Pons (tissue), 1 donor: Measurements from ENCODE around the gene GNG2.

Experiments
- DNase-seq: peaks from one replicate; pipeline ENCODE4 v3.0.0-alpha.2; 2016; ENCODE audit warnings: low spot score

The GNG2 gene

DNA sequence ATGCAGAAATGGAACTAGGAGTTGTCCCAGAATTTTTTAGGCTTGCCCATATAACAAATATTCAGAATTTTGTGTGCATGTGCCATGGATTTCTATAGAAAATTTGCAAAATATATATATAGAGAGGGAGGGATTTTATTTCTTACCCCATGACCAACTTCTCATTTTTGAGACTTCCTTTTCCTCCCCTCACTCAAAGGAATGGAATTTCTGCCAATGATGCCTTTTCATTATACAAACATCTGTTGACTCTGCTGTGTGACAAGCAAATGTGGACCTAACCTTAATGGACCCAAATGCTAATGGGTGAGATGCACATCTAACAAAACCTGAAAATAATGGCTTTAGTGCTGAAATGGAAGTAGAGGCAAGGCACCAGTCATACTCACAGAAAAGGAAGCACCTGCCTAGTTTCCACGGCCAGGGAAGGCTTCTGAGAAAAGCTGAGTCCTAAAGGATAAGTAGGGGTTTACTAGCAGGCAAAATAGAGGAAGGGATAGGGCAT, 3.6 kb upstream of the GNG2 start:
- no peak for DNase-seq

DNA sequence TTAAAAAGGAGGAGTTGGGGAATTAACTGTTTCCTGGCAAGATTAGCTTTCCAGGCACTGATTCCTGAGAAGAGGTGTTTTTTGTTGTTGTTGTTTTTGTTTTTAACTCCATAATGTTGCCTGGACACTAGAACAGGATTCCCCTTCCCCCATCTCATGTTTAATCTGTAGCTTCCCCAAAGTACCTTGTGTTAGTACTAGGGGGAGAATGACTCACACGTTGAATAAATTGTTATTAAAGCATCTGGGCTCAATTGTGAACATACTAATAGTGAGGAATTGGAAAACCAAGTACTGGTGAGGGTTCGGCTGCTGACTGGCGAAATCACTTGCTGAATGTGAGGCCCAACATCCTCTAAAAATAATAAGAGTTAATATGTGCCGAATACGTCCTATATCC, 1.3 kb upstream of the GNG2 start:
- no peak for DNase-seq

DNA sequence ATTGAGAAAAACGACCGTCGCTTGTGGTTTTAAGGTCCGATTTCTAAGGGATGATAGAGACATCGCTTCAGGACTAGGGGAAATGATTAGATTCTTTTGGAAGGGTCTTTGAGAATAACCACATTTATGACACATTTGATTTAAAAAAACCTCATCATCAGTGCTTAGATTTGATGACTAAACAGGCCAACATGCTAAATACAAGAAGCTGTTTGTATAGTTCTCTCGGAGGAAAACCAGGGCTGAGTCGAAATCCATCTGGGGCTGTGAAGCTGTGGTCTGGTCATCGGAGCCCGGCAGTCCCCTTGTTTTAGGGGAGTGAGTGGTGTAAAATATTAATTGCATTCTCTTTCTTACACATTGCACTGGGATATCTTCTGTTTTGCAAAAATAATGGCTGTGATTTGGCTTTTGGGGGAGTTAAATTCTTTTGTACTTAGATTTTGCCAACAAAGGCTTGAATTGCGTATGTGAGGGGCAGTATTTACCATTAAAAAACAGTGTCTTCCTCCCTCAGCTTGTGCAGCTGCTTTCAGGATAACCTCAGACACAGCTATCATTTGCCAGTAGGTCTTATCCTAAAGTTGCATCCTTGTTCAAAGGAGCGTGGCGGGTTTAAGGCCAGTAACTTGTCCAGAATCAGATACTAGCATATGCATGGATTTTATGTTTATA, 550 bp downstream of the GNG2 start:
- no peak for DNase-seq

DNA sequence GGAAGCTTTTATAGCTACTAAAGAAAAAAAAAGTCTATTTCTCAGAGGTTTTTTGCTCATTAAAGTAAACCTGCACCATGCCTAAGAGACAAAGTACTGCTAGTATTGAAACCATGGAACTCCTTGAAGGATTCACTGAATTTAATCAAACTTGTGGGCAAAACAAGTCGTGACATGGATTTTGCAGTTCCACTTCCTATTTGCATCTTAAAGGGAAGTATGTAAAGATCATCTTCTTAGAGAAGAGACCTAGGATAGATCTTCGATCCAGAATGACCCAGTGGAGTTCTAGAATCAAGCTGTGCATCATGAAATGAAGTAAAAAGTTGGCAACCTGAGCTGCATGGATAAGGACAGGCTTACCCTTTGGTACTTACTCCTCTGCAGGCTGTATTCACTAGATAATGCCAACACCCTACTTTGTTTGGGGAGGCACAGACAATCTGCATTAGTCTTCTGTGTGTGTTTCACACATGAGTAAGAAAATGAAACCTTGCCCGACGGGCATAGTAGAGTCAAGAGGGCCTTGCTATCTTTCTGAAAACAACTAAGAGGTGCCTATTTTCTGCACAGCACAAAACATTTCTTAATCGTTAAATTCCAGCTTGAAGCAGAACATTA, 1.9 kb downstream of the GNG2 start:
- no peak for DNase-seq

DNA sequence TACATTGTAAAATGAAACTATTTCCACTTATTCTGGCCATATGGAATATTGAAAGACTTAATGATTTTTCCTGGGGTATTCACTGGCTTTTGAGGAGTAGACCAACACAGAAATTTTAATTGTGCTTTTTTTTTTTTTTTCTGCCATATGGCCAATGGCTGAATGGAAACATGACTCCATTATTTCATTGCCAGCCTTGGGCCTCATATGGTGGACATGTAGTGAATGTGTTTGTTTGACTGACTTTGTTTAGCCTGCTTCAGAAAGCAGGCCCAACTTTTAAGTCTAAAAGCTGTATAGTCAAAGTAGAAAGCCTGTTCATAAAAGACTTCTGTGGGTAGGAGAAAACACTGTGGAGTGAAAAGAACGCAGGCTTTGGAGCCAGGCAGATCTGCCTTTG, 2.4 kb downstream of the GNG2 start:
- DNase-seq: no peak

DNA sequence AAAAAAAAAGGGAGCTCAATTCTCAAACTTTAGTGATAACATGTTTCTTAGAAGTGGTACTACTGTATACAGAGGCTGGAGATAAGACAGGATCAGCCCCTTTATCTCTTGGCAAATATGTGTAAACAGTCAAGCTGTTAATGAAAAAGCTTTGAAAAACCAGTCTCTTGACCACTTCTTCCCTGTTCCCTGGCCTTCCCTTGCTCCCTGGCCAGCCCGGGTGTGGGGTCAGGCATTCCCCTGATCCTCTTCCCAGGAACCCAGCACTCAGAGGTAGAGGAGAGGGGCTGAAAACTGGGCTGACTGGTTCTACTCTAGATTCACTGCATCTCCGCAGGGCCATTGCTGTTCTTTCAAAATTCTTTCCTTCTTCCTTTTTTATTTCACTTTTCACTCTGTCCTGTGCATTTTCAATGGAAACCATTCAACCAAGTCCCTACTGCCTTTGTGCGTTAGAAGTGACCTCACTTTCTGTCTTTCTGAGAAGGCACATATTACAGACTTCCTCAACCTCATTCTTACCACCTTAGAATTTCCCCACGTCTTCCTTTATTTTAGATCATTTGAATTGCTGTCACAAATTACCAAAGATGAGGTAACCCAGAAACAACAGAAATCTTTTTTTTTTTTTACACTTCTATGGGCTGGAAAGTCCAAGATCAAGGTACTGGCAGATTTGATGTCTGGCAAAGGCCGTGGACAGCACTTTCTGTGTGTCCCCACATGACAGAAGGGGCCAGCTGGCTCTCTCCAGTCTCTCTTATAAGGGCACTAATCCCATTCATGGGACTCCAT, 5.7 kb downstream of the GNG2 start:
- DNase-seq: no peak

DNA sequence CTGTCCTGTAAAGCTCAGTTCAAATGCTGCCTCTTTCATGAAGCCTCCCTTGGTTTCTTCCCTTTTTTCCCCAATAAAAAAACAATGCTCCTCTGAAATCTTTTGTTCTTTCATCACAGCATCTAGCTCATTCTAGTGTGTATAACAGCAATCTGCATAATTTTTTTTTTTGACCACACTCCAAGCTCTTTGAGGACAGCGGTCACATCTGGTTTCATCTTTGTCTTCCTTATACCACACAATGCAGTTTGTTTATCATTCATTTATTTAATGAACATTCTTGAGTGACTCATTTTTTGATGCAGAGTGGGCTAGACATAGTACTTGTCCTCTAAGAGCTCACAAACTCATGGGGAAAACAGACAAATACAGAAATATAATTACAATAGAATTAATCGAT, 7.3 kb downstream of the GNG2 start:
- DNase-seq: no peak

DNA sequence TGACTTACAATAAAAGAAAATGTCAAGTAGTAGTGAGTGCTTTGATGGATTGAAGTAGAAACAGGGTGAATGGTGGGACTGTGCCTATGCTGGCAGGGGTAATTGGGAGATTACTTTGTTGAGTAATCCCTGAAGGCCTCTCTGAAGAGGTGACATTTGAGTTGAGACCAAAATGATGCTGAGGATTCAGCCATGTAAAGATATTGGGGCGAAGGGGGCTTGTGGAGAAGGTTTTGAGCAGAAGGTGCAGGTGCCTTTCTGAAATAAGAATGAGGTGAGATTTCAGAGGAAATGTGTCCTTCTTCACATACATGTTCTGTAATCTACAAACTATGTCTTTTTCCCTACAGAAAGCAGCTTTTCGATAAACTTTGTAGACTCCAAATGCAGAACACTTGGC, 8.0 kb downstream of the GNG2 start:
- DNase-seq: no peak

DNA sequence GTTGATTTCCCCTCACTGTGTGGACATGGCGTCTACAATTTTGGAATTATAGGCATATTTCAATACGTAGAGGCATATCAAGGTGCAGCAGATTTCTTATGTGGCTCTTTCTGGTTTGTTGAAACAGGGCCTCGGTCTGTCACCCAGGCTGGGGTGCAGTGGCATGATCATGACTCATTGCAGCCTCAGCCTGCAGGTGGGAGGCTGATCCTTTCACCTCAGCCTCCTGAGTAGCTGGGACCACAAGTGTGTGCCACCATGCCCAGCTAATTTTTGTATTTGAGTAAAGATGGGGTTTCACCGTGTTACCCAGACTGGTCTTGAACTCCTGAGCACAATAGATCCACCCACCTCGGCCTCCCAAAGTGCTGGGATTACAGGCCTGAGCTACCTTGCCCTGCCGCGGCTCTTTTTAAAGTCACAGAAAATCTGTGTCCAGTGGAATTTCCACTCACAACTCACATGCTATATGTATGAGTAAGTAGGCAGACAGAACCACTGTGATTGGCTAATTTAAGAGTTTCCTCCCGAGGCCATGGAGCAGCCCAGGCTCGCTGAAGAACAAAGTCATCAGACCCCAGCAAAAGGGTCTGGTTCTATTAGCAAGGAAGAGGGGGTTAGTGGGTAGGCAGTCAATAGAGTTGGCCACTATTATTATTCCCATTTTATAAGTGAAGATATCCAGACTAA, 9.1 kb downstream of the GNG2 start:
- DNase-seq: no peak

DNA sequence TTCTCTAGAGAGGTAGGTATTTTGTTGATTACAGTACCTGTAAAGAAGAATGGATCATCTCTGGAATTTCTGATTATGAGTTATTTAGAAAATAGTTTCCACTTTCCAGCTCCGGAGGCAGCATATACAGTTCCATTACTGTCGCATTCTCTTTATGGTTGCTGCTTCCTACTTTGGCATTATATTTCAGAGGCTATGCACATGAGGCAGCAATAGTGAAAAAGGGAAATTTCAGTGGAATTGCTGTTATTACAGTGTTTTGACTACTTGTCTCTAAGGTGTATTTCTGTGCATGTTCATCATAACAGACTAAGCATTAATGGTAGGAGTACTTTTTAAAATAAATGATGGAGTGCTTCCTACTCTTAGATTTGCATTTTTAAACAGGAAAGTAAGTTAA, 10.2 kb downstream of the GNG2 start:
- no peak for DNase-seq

DNA sequence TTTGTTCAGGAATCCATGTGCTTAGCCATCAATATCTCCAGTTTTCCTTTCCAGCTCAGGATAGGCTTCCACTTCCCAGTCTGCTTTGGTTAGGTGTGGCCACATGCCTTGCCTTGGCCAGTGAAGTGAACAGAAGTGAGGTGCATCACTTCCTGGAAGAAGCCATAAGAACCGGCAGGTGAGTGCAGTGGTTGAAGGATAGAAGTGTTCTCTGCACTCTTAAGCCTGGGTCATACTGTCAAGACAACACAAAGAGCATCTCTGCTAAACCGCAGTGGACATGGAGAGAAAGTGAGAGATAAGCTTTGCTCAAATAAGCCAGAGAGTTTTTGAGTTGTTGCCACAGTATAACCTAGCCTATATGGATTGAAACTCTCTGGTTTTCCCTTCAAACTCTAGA, 11.4 kb downstream of the GNG2 start:
- DNase-seq: no peak

DNA sequence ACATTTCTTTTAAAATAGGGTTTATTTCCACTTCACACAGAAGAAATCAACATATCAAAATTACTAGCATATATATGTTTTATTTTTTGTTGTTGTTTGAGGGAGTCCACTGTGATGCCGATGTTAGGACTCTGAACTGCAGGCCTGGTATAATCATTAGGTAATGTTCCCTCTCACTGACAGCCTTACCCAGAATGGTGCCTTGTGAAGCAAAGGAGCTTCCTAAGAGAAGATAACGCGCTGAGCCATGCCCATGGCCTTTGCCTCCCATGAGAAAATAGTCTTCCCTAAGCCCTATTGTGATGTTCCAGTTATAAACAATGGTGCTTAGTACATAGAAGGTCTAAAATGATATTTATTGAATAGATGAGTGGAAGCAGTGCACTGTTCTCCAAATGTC, 12.0 kb downstream of the GNG2 start:
- no peak for DNase-seq

DNA sequence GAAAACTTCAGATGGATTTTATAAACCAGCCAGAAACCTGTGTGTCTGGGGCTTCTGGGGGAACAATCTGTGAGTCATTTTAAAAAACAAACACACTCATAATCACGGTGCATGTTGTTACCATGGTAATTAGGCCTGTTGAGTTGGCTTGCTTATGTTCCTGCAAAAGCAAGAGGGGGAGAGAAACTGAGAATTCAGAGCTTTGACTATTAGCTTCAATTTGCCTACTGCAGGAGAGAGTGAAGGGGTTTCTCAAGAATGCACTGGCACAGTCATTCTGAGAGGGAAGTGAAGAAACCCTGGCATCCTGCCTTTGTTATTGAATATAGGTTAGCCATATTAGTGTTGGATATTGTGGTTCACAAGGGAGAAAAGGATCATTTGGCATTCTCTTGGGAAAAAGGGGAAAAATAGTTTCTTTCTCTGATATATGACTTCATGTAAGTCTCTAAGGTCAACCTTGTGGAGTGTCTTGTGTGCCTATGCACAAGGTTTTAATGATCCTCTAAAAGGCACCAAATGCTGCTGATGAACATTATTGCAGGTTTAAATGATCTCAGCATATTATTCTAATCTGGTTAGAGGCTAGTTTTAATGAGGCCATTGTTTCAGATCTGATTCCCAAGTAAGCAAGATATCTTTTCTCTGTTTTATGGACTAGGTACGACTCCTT, 12.9 kb downstream of the GNG2 start:
- DNase-seq: no peak

DNA sequence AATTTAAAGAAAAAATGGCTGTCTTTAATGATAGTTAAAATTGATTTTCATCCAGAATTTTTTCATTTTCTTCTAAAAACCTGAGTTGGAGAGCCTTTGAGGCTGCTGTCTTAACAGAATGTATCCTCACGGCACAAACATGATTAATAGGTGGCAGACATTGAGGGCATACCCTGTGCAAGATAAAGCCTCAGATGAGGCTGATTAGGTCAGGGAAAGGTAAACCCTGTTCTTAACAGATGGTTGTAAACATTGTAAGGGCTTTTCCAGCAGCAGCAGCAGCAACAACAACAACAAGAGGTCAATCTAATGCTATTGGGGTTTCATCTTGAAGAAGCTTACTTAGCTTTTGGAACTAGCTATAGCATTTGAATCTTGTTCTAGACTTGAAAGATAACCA, 17.4 kb downstream of the GNG2 start:
- DNase-seq: no peak

DNA sequence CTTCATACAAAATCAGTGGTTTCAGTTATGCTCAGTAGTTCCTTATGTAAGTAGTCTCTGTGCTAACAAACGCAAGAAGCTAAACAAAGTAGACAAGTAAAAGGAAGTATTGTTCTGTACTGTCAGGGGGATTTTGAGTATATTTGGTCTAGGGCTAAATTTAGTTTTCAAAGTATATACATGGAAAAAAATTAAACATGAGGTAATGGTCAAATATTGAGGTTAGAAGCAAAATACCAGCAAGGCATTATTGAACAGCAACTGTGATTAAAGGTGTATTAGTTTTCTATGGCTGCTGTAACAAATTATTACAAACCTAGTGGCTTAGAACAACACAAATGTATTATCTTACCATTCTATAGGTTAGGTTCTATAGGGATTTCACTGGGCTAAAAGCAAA, 18.8 kb downstream of the GNG2 start:
- no peak for DNase-seq

DNA sequence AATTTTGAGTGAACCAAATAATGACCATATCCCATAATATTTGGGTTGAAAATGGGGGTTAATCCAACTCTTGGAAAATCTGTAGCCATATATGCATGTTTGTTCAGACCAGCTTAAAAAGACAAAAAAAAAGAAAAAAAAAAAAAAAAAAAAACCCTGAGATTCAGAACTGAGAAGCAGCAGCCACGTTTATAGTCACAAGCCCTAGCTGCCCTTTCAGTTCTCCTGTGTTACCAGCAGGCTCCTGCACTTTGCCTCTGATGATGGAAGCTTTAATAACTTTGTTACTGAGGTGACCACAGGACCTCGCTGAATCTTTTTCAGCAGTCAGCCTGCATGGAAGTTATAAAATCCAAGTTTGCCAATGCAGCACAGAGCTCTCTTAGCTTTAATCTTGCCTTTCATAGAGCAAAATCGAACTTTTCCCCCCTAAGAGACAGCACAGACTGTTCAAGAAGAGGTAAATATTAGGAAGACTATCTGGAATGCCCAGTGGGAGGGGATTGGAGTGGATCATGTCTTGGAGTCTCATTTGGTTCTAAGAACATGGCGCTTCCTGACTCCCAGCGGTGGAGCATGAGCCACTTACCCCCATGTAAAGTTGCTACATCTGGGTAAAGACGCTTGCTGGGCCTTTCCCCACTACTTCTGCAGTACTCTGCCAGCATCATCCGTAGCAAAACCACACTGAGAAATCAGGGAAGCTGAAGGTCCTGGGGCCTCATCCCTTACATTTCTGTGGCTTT, 20.6 kb downstream of the GNG2 start:
- DNase-seq: no peak

DNA sequence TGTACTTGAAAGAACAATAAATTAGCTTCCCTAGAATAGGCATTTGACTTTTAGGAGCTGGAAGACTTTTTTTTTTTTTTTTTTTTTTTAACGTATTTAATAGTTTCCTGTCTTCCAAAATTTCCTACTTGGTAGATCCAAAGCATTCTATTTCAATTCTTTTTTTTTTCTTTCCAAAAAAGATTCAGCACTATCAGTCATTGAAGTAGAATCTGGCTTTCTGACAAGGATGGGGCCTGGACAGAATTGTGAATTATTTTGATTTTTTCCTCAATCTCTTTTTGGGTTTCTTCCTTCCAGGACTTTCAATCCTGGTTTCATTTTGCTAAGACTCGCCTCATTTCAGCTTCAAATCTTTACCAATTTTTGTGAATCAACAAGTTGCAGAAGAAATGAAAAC, 21.2 kb downstream of the GNG2 start:
- no peak for DNase-seq

DNA sequence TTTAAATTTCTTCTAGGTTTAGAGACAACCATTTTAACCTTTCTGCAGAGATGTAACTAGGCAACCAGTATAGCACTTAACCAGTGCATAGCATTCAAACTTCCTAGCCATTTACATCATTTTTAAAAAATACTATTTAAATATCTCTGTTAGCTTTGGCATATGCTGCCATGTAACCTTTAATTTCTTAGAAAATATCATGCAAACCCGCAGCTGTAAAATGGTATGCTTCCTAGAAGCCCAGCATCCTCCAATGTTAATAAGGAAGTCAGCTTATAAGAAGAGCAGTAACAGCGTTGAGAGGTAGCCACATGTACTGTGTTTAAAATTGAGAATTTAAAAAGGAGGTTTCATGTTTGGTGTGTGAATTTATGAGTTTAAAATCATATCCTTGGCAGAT, 22.8 kb downstream of the GNG2 start:
- DNase-seq: no peak

DNA sequence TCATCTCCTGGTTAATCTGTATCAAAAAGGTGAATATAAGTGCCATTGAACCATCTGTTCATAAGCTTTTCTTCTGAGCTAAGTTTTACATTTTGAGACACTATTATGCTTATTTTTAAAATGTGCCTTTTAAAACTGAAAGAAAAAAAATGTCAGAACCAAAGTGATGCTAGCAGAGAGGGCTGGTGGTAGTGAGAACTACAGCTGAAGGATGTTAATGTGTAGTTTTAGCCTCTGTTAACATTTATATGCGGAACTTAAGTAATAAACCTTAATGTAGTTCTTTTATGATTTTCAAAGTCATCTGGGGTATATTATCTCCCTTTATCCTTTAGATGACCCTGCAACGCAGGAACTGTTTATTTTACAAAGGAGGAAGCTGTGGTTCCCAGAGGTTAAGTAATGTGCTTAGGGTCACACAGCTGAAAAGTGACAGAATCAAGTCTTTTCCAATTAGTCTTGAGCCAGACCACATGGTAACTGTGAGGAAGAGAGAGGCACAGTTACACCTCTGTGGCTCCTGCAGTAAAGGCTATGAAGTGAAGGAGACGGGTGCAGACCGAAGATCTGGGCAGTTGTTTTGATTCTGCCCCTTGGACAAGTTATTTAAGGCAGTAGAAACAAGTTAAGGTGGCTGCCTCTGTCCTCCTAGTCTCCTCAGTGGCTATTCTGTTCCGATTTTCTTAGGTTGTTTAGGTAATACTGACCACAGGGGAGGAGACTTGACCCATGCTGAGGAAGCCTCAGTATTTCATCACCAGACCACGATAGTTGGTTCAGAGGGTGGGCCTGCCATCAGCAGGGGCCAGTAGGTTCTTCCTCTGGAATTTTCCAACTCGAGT, 23.9 kb downstream of the GNG2 start:
- peak; percentile 41 for DNase-seq

DNA sequence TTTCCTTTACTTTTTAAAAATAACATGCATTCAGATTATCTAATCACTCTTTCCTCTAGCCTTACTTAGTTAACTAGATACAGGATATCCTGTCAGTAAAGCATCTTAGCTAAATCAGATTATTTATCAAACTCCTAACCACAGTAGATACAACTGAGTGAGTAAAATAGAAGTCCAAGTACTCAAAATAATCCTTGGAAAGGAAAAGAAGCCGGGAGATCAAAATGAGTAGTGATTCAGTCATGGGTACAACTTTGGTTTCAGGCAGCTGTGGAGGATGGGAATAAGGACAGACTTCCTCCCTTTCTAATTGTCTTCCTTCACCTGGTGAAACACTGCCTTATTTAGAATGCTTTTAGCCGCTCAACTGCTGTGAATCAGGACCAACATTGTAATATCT, 29.4 kb downstream of the GNG2 start:
- DNase-seq: no peak
